Measurements from ENCODE around the gene TMEM108.

TMEM108 gene

GRCh38 chr3:133394561-133395311 lies 356.5 kb downstream of the TMEM108 start:
- TF ChIP-seq TAF1 (IDR thresholded peaks at IDR 0.05; ENCODE audit: borderline replicate concordance, insufficient read depth, low read length) (no peak), SIN3A (IDR thresholded peaks at IDR 0.05; ENCODE audit: borderline replicate concordance, insufficient read depth, low read length) (no peak), FOXP2 (optimal IDR thresholded peaks at IDR 0.05; ENCODE audit: borderline replicate concordance, extremely low read depth, extremely low read length, insufficient read depth) (no peak), REST (IDR thresholded peaks at IDR 0.05; ENCODE audit: insufficient read depth in 1 of 2, low read depth in 2 of 2, low read length in 2 of 2) (no peak)

DNA sequence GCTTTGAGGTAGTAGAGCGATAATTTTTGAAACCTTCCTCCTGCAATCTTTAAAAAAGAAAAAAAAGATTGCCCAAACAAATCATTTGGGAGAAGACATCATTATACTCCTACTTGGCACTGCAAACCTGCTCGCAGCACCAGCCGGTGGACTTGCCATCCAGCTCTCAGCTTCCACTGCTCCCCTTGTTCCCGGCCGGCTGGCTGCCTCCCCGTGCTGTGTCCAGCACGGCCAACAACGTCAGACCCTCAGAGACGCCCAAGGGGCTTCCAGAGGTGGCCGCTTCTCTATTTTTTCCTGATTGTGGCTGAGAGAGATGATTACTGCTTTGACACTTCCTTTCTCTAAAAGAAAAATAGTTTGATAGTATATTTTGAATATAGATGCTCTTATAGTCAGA lies 358.7 kb downstream of the TMEM108 start:
- TF ChIP-seq SIN3A (IDR thresholded peaks at IDR 0.05; ENCODE audit: borderline replicate concordance, insufficient read depth, low read length) (no peak), FOXP2 (optimal IDR thresholded peaks at IDR 0.05; ENCODE audit: borderline replicate concordance, extremely low read depth, extremely low read length, insufficient read depth) (no peak), REST (IDR thresholded peaks at IDR 0.05; ENCODE audit: insufficient read depth in 1 of 2, low read depth in 2 of 2, low read length in 2 of 2) (no peak), POLR2AphosphoS5 (IDR thresholded peaks at IDR 0.05; ENCODE audit: low read depth, low read length) (no peak), TAF1 (IDR thresholded peaks at IDR 0.05; ENCODE audit: borderline replicate concordance, insufficient read depth, low read length) (no peak)

- TF ChIP-seq TAF1 (IDR thresholded peaks at IDR 0.05; ENCODE audit: borderline replicate concordance, insufficient read depth, low read length) (no peak), SIN3A (IDR thresholded peaks at IDR 0.05; ENCODE audit: borderline replicate concordance, insufficient read depth, low read length) (no peak), POLR2AphosphoS5 (IDR thresholded peaks at IDR 0.05; ENCODE audit: low read depth, low read length) (no peak), REST (IDR thresholded peaks at IDR 0.05; ENCODE audit: insufficient read depth in 1 of 2, low read depth in 2 of 2, low read length in 2 of 2) (no peak), FOXP2 (optimal IDR thresholded peaks at IDR 0.05; ENCODE audit: borderline replicate concordance, extremely low read depth, extremely low read length, insufficient read depth) (no peak)
Observed at GRCh38 chr3:133400006-133400515, 361.9 kb downstream of the TMEM108 start, which contains the start of gene BFSP2. TSS of gene BFSP2 (plus strand) at chr3:133400056. CDS start at chr3:133400084, 28 bp downstream.

DNA sequence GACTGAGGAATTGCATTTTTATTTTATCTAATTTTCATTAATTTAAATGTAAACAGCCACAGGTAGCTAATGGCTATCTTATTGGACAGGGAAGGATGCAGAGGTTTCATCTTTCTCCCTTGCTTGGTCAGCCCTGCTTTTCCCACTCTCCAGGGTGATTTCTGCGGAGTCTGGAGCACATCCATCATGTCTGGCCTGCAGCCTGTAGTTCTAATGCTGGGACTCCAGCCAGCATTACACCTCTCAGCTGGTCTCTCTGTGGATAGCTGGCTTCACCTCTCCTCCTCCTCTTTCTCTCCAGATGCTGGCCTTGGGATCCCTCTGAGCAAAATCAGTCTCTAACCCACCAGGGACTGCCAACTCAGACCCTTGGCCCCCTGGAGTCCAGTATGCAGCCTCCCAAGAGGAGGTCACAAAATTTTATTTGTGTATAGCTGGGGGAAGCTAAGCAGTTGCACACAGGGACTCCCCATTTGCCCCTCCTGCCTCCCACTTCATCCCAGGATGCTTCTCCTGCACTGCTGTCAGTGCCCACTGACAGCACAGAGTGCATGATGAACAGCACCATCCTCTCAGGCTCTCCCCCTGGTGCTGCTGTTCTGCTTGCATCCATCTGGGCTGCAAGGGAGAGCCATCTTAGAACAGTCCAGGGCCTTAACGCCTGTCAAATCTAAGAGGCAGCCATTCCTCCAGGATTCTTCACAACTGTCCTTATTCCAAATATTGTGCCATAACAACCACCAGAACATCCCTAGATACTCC lies 363.4 kb downstream of the TMEM108 start:
- TF ChIP-seq FOXP2 (optimal IDR thresholded peaks at IDR 0.05; ENCODE audit: borderline replicate concordance, extremely low read depth, extremely low read length, insufficient read depth): no peak
- no peak for TF ChIP-seq SIN3A (IDR thresholded peaks at IDR 0.05; ENCODE audit: borderline replicate concordance, insufficient read depth, low read length)
- no peak for TF ChIP-seq POLR2AphosphoS5 (IDR thresholded peaks at IDR 0.05; ENCODE audit: low read depth, low read length)
- no peak for TF ChIP-seq TAF1 (IDR thresholded peaks at IDR 0.05; ENCODE audit: borderline replicate concordance, insufficient read depth, low read length)
- TF ChIP-seq REST (IDR thresholded peaks at IDR 0.05; ENCODE audit: insufficient read depth in 1 of 2, low read depth in 2 of 2, low read length in 2 of 2): no peak
